Measurements from ENCODE around the gene ENO4. TPM values are rescaled to one million over a fixed set of nuclear protein-coding genes. Genes with fewer than 3 reads are reported as not detected.

The ENO4 gene
- total and polyA plus RNA-seq, 5 donors from 2014 or later, result not detected

DNA sequence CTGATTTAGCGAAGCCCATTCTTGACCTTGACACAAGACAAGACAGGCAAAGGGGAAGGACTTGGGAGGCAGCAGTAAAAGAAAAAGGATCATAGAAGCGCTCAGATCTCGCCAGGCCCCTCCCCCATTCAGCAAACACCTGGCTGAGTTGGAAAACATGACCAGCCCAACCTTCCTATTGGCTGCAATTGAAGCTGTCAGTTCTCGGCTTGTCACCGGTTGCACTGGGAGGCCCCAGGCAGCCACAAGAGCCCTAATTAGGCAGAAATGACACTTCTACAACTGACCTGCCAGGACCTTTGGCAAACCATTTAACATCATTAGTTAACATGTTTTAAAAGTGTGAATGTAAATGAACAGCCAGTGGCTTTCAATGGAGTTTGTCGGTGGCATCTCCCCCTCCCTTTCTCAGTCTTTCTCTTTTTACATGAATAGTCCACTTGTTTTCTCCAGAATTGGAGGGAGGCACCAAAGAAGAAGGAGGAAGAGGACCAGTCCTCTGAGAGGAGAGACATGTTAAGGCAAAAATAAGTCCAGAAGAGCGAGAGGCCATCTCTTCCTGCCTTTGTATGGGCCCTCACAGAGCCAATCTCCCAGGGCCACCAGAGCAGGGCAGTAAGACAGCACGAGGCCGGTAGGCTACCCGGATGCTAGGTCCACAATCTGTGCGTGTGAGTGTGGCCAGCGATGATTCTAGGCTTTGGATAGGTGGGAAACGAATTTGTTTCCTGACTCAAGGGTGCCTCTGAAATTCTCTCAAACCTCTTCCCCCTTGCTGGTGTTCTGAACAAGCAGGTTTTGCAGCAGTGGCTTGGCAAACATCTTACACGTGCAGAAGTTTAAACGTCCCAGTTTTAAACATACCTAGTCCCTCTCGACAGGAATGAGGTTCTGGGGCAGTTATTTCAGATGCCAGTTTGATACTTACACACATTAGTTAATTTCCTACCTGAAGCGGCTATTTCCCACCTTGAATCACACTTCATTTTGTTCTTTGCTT is 15.0 kb upstream of the ENO4 start:
- Mint-ChIP-seq H3K27me3 (no peaks in the 10 kb centered on the region), H3K9me3 (peaks cover 0 to 4% (median 0%) of the 10 kb centered on the region in 7 donors), H3K27ac (no peak overlapping the region), H3K4me3 (no peak overlapping the region), H3K4me1 (peaks cover 0 to under 1% (median 0%) of the 10 kb centered on the region in 4 donors), H3K36me3 (no peaks in the 10 kb centered on the region)
- no peak overlapping the region for H3K27ac ChIP-seq (ENCODE audit: insufficient read depth, low read length, poor library complexity, severe bottlenecking)
- H3K9me3 ChIP-seq (ENCODE audit: control insufficient read depth in 2 of 2, low read length in 2 of 2), result no peaks in the 10 kb centered on the region
- no peaks in the 10 kb centered on the region for H3K4me1 ChIP-seq (ENCODE audit: control insufficient read depth, insufficient read depth, low read length, poor library complexity, severe bottlenecking)
- H3K4me3 ChIP-seq (ENCODE audit: low read depth, low read length), result no peak overlapping the region
- H3K27me3 ChIP-seq (ENCODE audit: control insufficient read depth, insufficient read depth, low read length), result no peaks in the 10 kb centered on the region
- no peak for ATAC-seq (ENCODE audit: low read depth in 2 of 2)
- H3K36me3 ChIP-seq (ENCODE audit: control insufficient read depth, insufficient read depth, low read length), result no peaks in the 10 kb centered on the region
- no peak for DNase-seq

DNA sequence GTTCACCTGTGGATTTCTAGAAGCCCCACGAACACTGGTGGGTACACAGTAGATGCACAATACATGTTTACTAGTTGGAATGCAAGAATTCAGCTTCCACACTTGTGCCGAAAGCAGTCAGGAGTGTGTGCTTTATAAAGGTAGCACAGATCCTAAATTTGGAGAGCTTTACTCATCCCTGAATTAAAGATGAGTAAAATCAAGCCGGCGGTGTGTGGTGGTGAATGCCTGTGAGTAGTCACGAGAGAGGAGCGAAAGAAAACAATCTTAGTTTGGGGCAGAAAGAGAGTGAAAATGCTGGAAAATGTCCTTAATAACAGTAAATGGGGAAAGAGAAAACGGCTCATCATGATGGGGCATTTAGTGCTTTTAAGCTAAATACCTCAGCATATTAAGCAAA is 13.6 kb upstream of the ENO4 start:
- H3K9me3 ChIP-seq (ENCODE audit: control insufficient read depth in 2 of 2, low read length in 2 of 2), result no peaks in the 10 kb centered on the region
- ATAC-seq (ENCODE audit: low read depth in 2 of 2) (no peak), DNase-seq (no peak)
- no peaks in the 10 kb centered on the region for H3K27me3 ChIP-seq (ENCODE audit: control insufficient read depth, insufficient read depth, low read length)
- no peak overlapping the region for H3K27ac Mint-ChIP-seq
- no peaks in the 10 kb centered on the region for H3K27me3 Mint-ChIP-seq
- no peak overlapping the region for H3K4me3 ChIP-seq (ENCODE audit: low read depth, low read length)
- H3K4me3 Mint-ChIP-seq, result no peak overlapping the region
- no peaks in the 10 kb centered on the region for H3K4me1 ChIP-seq (ENCODE audit: control insufficient read depth, insufficient read depth, low read length, poor library complexity, severe bottlenecking)
- peaks cover 0 to 4% (median 0%) of the 10 kb centered on the region in 7 donors for H3K9me3 Mint-ChIP-seq
- peaks cover 0 to 7% (median under 1%) of the 10 kb centered on the region in 4 donors for H3K4me1 Mint-ChIP-seq
- H3K27ac ChIP-seq (ENCODE audit: insufficient read depth, low read length, poor library complexity, severe bottlenecking), result no peak overlapping the region
- no peaks in the 10 kb centered on the region for H3K36me3 Mint-ChIP-seq
- H3K36me3 ChIP-seq (ENCODE audit: control insufficient read depth, insufficient read depth, low read length), result no peaks in the 10 kb centered on the region

DNA sequence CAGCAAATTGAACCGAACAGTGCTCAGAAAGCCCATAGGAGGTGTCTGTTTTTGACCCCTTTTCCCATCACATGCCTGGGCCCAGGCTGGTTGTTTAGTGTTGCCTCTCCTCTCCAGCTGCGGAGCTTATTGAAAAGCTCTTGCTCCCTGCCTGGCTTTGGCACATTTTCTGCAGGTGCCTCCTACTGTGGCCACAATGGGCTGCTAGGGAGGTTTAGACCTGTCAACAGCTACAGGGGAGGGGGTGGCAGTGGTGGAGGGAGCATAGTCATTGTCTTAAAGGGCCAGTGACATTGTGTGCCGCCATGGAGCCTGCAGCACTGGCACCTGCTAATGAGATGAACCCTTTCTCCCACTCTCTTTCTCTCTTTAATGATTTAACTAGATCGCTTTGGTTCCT is 13.2 kb upstream of the ENO4 start:
- Histone ChIP-seq H3K27ac (ENCODE audit: insufficient read depth, low read length, poor library complexity, severe bottlenecking) (no peak overlapping the region), H3K9me3 (ENCODE audit: control insufficient read depth in 2 of 2, low read length in 2 of 2) (no peaks in the 10 kb centered on the region), H3K36me3 (ENCODE audit: control insufficient read depth, insufficient read depth, low read length) (no peaks in the 10 kb centered on the region), H3K4me3 (ENCODE audit: low read depth, low read length) (no peak overlapping the region), H3K27me3 (ENCODE audit: control insufficient read depth, insufficient read depth, low read length) (no peaks in the 10 kb centered on the region), H3K4me1 (ENCODE audit: control insufficient read depth, insufficient read depth, low read length, poor library complexity, severe bottlenecking) (no peaks in the 10 kb centered on the region)
- peaks cover 0 to 7% (median under 1%) of the 10 kb centered on the region in 4 donors for H3K4me1 Mint-ChIP-seq
- no peak overlapping the region for H3K27ac Mint-ChIP-seq
- no peak for ATAC-seq (ENCODE audit: low read depth in 2 of 2)
- DNase-seq, result no peak
- no peak overlapping the region for H3K4me3 Mint-ChIP-seq
- H3K36me3 Mint-ChIP-seq, result no peaks in the 10 kb centered on the region
- H3K27me3 Mint-ChIP-seq, result no peaks in the 10 kb centered on the region
- peaks cover 0 to 3% (median 0%) of the 10 kb centered on the region in 7 donors for H3K9me3 Mint-ChIP-seq

DNA sequence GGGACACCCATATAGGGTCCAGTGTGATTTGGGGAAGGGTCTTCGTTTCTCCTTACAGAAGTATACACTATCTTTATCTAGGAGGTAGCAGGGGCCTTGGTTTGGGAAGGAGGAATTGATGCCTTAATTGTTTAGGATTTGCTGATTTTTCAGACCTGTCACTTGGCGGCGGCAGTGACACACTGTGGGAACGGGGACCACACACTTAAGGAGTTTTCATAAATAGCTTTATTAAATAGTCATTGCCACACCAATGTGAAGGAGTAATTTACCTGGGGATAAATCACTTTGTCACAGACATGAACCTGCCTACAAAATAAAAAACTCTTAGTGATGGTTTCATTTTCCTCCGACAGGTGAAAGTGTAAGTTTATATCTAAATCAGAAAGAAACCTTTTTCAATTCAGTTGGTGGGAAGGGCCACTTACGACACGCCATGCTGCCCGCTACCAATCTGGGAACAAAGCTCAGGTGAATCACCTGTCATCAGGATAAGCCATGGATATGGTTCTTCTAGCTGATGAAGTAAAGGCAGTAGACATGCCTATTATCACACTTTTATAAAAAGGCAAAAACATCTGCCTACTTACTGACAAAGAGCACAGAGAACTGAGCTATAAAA is 12.3 kb upstream of the ENO4 start:
- Mint-ChIP-seq H3K36me3 (no peaks in the 10 kb centered on the region), H3K27ac (no peak overlapping the region), H3K9me3 (peaks cover 0 to 2% (median 0%) of the 10 kb centered on the region in 7 donors), H3K4me1 (peaks cover 0 to 7% (median under 1%) of the 10 kb centered on the region in 4 donors), H3K27me3 (no peaks in the 10 kb centered on the region), H3K4me3 (no peak overlapping the region)
- ATAC-seq (ENCODE audit: low read depth in 2 of 2), result no peak
- no peaks in the 10 kb centered on the region for H3K27me3 ChIP-seq (ENCODE audit: control insufficient read depth, insufficient read depth, low read length)
- H3K4me3 ChIP-seq (ENCODE audit: low read depth, low read length), result no peak overlapping the region
- no peaks in the 10 kb centered on the region for H3K9me3 ChIP-seq (ENCODE audit: control insufficient read depth in 2 of 2, low read length in 2 of 2)
- H3K27ac ChIP-seq (ENCODE audit: insufficient read depth, low read length, poor library complexity, severe bottlenecking), result no peak overlapping the region
- H3K4me1 ChIP-seq (ENCODE audit: control insufficient read depth, insufficient read depth, low read length, poor library complexity, severe bottlenecking), result no peaks in the 10 kb centered on the region
- no peak for DNase-seq
- H3K36me3 ChIP-seq (ENCODE audit: control insufficient read depth, insufficient read depth, low read length), result no peaks in the 10 kb centered on the region

DNA sequence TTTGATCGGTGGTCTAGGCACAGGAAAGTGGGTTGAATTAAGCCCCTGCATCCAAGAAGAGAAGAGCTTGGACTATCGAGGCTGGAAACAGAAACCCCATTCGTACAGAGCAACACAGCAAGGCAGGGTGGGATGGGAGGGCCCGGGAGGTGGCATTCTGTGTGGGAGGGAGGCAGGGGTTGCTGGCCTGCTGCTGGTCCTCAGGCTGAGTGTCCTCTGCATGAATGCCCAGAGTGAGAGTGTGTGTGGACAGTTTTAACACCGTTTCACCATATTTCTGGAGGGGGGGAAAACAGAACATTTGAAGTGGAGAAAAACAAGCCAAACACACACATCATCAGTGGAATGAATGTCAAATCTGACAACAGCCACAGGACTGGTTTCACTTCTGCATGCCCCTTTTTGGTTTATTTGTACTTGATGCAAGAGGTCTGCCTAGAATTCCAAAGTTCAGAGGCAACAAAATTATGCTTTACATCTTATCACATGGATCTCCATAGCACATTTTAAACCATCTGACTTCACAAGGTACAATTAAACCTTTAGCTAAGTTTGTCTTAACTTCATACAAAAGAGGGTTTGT is 11.1 kb upstream of the ENO4 start:
- DNase-seq (no peak), ATAC-seq (ENCODE audit: low read depth in 2 of 2) (no peak)
- Histone ChIP-seq H3K9me3 (ENCODE audit: control insufficient read depth in 2 of 2, low read length in 2 of 2) (no peaks in the 10 kb centered on the region), H3K27ac (ENCODE audit: insufficient read depth, low read length, poor library complexity, severe bottlenecking) (no peak overlapping the region), H3K36me3 (ENCODE audit: control insufficient read depth, insufficient read depth, low read length) (no peaks in the 10 kb centered on the region), H3K4me3 (ENCODE audit: low read depth, low read length) (no peak overlapping the region), H3K27me3 (ENCODE audit: control insufficient read depth, insufficient read depth, low read length) (no peaks in the 10 kb centered on the region), H3K4me1 (ENCODE audit: control insufficient read depth, insufficient read depth, low read length, poor library complexity, severe bottlenecking) (no peaks in the 10 kb centered on the region)
- Mint-ChIP-seq H3K9me3 (peaks cover 0 to 2% (median 0%) of the 10 kb centered on the region in 7 donors), H3K36me3 (no peaks in the 10 kb centered on the region), H3K27me3 (no peaks in the 10 kb centered on the region), H3K4me1 (peaks cover 0 to 7% (median 4%) of the 10 kb centered on the region in 4 donors), H3K4me3 (no peak overlapping the region), H3K27ac (no peak overlapping the region)

DNA sequence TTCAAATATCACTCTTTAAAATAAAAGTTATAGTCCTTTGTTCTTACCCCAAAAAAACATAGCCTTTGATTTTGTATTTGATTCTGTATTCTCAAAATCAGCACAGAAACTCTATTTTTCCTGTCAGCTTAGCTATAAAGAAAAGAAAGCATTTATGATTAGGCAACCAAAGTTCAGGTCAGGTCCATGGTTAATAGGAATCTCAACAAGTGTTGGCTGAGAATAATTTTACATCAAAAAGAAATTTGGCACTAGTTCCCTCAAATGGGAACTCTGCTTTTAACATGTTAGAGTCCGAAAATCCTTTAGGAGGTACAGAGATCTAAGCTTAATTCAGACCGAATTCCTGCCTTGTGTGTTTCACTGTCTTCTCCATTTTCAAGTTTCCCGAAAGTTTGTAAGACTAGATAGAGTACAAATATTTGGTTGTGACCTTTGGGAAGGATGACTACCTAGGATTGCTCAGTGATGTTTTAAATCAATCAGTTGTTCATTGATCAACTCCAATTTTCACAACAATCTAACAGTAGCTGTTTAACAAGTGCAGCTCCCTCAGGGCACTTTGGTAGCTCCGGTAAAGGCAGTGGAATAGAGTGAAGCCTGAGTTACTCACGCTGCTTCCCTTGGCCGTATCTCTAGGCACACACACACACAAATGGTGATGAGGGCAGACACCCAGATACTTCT is 8.8 kb upstream of the ENO4 start:
- DNase-seq, result no peak
- H3K4me3 Mint-ChIP-seq, result no peak overlapping the region
- H3K27me3 ChIP-seq (ENCODE audit: control insufficient read depth, insufficient read depth, low read length), result no peaks in the 10 kb centered on the region
- ATAC-seq (ENCODE audit: low read depth in 2 of 2), result no peak
- H3K36me3 ChIP-seq (ENCODE audit: control insufficient read depth, insufficient read depth, low read length), result no peaks in the 10 kb centered on the region
- no peaks in the 10 kb centered on the region for H3K36me3 Mint-ChIP-seq
- H3K4me1 Mint-ChIP-seq, result peaks cover 2 to 7% (median 5%) of the 10 kb centered on the region in 4 donors
- no peaks in the 10 kb centered on the region for H3K9me3 Mint-ChIP-seq
- H3K27ac Mint-ChIP-seq, result no peak overlapping the region
- no peaks in the 10 kb centered on the region for H3K27me3 Mint-ChIP-seq
- H3K4me3 ChIP-seq (ENCODE audit: low read depth, low read length), result no peak overlapping the region
- no peaks in the 10 kb centered on the region for H3K9me3 ChIP-seq (ENCODE audit: control insufficient read depth in 2 of 2, low read length in 2 of 2)
- no peak overlapping the region for H3K27ac ChIP-seq (ENCODE audit: insufficient read depth, low read length, poor library complexity, severe bottlenecking)
- no peaks in the 10 kb centered on the region for H3K4me1 ChIP-seq (ENCODE audit: control insufficient read depth, insufficient read depth, low read length, poor library complexity, severe bottlenecking)

DNA sequence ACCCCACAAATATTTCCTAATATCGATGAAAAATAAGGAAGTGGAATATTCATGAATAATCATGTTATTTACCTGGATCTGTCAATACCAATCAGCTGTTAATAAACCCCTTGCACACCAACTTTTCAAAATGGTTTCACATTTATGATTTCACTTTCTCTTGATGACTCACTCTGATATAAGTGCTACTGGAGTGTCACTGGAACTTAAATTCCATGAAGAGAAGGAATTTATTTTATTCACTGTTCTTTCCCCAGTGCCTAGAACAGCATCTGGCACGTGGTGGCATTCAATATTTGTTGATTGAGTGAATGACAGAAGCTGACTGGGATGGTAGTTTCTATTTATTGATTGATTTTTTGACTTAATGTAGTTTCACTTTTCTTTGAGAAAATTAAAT is 3.5 kb upstream of the ENO4 start:
- Mint-ChIP-seq H3K27me3 (peaks cover 2% of the 10 kb centered on the region), H3K9me3 (peaks cover 0 to 6% (median 0%) of the 10 kb centered on the region in 7 donors), H3K36me3 (no peaks in the 10 kb centered on the region), H3K4me3 (no peak overlapping the region), H3K27ac (peak overlapping the region in 1 of 3 donors; percentile 13), H3K4me1 (peaks cover 6 to 26% (median 12%) of the 10 kb centered on the region in 4 donors)
- no peak for ATAC-seq (ENCODE audit: low read depth in 2 of 2)
- Histone ChIP-seq H3K27ac (ENCODE audit: insufficient read depth, low read length, poor library complexity, severe bottlenecking) (no peak overlapping the region), H3K9me3 (ENCODE audit: control insufficient read depth in 2 of 2, low read length in 2 of 2) (no peaks in the 10 kb centered on the region), H3K27me3 (ENCODE audit: control insufficient read depth, insufficient read depth, low read length) (peaks cover 5% of the 10 kb centered on the region), H3K4me3 (ENCODE audit: low read depth, low read length) (no peak overlapping the region), H3K36me3 (ENCODE audit: control insufficient read depth, insufficient read depth, low read length) (no peaks in the 10 kb centered on the region), H3K4me1 (ENCODE audit: control insufficient read depth, insufficient read depth, low read length, poor library complexity, severe bottlenecking) (peaks cover 9% of the 10 kb centered on the region)
- DNase-seq, result no peak
